ENCODE measurements around the gene BCL7C. TPM values are rescaled to one million over a fixed set of nuclear protein-coding genes. Genes with fewer than 3 reads are reported as not detected.

BCL7C gene
- total RNA-seq, 1 experiment from 2014 or later, result 44.9 TPM

DNA sequence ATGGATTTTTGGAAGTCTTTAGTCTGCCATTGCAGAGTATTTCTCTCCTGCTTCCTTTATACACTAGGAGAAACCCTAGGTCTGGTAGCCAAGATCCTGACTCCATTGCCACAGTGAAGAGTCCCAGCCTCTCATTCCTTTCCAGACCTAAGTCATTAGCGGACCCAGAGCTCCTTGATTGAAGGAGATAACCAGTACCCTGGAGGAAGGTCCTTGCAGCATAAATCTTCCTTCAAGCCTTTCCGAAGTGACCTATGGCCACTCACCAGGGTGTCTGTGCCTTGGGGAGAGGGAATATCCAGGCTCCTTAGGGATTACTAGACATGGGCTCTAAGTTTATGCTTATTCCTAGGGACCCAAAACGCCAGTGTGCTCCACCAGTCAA is 35.8 kb downstream of the BCL7C start:
- no peak overlapping the region for H3K9ac ChIP-seq (ENCODE audit: low read length)
- no TSS peak for BruUV-seq (replicated peaks)
- no peaks in the 10 kb centered on the region for H3K9me2 ChIP-seq (ENCODE audit: insufficient read depth)
- peaks cover 0 to 3% of the 10 kb centered on the region in 2 experiments; a peak in 1 of 4 replicates for H3K9me3 ChIP-seq (ENCODE audit: control insufficient read depth in 1 of 2, insufficient read depth in 1 of 2, low read depth in 1 of 2, low read length in 2 of 2)
- DNase-seq (ENCODE audit: low read depth, low spot score) (no peak), ATAC-seq (no peak)
- no peaks in the 10 kb centered on the region for H3K36me3 ChIP-seq (ENCODE audit: control insufficient read depth in 1 of 2, insufficient read depth in 2 of 2, low read length in 2 of 2)
- no peaks in the 10 kb centered on the region for H3K27me3 ChIP-seq (ENCODE audit: insufficient read depth, low read length)
- no peak overlapping the region for H3K27ac ChIP-seq (ENCODE audit: low read depth, low read length)
- no peak for TF ChIP-seq EGR1 (IDR thresholded peaks at IDR 0.05; ENCODE audit: low read depth)
- TF ChIP-seq EZH2phosphoT487 (IDR thresholded peaks at IDR 0.05; ENCODE audit: borderline replicate concordance), result no peak
- TF ChIP-seq, protein P1, sequence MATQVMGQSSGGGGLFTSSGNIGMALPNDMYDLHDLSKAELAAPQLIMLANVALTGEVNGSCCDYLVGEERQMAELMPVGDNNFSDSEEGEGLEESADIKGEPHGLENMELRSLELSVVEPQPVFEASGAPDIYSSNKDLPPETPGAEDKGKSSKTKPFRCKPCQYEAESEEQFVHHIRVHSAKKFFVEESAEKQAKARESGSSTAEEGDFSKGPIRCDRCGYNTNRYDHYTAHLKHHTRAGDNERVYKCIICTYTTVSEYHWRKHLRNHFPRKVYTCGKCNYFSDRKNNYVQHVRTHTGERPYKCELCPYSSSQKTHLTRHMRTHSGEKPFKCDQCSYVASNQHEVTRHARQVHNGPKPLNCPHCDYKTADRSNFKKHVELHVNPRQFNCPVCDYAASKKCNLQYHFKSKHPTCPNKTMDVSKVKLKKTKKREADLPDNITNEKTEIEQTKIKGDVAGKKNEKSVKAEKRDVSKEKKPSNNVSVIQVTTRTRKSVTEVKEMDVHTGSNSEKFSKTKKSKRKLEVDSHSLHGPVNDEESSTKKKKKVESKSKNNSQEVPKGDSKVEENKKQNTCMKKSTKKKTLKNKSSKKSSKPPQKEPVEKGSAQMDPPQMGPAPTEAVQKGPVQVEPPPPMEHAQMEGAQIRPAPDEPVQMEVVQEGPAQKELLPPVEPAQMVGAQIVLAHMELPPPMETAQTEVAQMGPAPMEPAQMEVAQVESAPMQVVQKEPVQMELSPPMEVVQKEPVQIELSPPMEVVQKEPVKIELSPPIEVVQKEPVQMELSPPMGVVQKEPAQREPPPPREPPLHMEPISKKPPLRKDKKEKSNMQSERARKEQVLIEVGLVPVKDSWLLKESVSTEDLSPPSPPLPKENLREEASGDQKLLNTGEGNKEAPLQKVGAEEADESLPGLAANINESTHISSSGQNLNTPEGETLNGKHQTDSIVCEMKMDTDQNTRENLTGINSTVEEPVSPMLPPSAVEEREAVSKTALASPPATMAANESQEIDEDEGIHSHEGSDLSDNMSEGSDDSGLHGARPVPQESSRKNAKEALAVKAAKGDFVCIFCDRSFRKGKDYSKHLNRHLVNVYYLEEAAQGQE (IDR thresholded peaks at IDR 0.05; ENCODE audit: low read depth), result no peak
- TF ChIP-seq, protein P2, sequence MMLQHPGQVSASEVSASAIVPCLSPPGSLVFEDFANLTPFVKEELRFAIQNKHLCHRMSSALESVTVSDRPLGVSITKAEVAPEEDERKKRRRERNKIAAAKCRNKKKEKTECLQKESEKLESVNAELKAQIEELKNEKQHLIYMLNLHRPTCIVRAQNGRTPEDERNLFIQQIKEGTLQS (IDR thresholded peaks at IDR 0.05), result no peak
- no peak for TF ChIP-seq RAD21 (IDR thresholded peaks at IDR 0.05; ENCODE audit: low read depth)
- no peak for TF ChIP-seq CEBPB (IDR thresholded peaks at IDR 0.05; ENCODE audit: low read depth)
- TF ChIP-seq SIN3A (IDR thresholded peaks at IDR 0.05; ENCODE audit: low read depth), result no peak
- TF ChIP-seq POLR2AphosphoS5 (IDR thresholded peaks at IDR 0.05; ENCODE audit: low read depth, low read length), result no peak
- no peak for TF ChIP-seq ZNF274 (IDR thresholded peaks at IDR 0.05; ENCODE audit: low read depth, low read length)
- TF ChIP-seq, protein P3, sequence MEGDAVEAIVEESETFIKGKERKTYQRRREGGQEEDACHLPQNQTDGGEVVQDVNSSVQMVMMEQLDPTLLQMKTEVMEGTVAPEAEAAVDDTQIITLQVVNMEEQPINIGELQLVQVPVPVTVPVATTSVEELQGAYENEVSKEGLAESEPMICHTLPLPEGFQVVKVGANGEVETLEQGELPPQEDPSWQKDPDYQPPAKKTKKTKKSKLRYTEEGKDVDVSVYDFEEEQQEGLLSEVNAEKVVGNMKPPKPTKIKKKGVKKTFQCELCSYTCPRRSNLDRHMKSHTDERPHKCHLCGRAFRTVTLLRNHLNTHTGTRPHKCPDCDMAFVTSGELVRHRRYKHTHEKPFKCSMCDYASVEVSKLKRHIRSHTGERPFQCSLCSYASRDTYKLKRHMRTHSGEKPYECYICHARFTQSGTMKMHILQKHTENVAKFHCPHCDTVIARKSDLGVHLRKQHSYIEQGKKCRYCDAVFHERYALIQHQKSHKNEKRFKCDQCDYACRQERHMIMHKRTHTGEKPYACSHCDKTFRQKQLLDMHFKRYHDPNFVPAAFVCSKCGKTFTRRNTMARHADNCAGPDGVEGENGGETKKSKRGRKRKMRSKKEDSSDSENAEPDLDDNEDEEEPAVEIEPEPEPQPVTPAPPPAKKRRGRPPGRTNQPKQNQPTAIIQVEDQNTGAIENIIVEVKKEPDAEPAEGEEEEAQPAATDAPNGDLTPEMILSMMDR (IDR thresholded peaks at IDR 0.05 in 2 of 3, conservative IDR thresholded peaks at IDR 0.05 in 1 of 3; ENCODE audit: borderline replicate concordance in 1 of 3, insufficient read depth in 1 of 3, low read depth in 2 of 3, low read length in 2 of 3), result no peak
- TF ChIP-seq EZH2 (IDR thresholded peaks at IDR 0.05), result no peak
- TF ChIP-seq FOSL1 (IDR thresholded peaks at IDR 0.05; ENCODE audit: low read depth), result no peak
- CTCF ChIA-PET, result interaction anchor here (1.9 kb wide), 1 partner anchor 13 kb away, joined by 4 read pairs; no protein-coding TSS in a partner anchor
- peaks cover 0 to 3% of the 10 kb centered on the region in 2 experiments; a peak in 1 of 4 replicates for H3K4me1 ChIP-seq (ENCODE audit: control insufficient read depth in 1 of 2, insufficient read depth in 2 of 2, low read length in 2 of 2)
- H4K20me1 ChIP-seq (ENCODE audit: insufficient read depth), result no peaks in the 10 kb centered on the region
- H3K4me3 ChIP-seq (replicated peaks in 1 of 2; ENCODE audit: low read depth in 1 of 2, low read length in 2 of 2), result no peak overlapping the region
- H3K4me2 ChIP-seq (ENCODE audit: low read length), result no peak overlapping the region
- no peaks in the 10 kb centered on the region for H3K79me2 ChIP-seq (ENCODE audit: insufficient read depth, low read length)
- intact Hi-C loops (cut with micrococcal nuclease), result no loop called here
- no peak overlapping the region for H2AFZ ChIP-seq (ENCODE audit: low read depth, low read length, poor library complexity, severe bottlenecking)
- RAD21 ChIA-PET (ENCODE audit: low non-redundant PET in 1 of 2, low total read pairs in 2 of 2, uncharacterized antibody in 2 of 2, unreplicated experiment in 2 of 2), result no interaction called here
- POLR2A ChIA-PET, result no interaction called here

Measured in HCT116 (cell line).